HG02642 (cell line): ENCODE results near the gene IFITM5.

Experiments used
- ATAC-seq: cut with Tn5 transposase; IDR thresholded peaks from one replicate; pipeline ENCODE4 v1.9.1; 2021; ENCODE audit warnings: mild to moderate bottlenecking; ENCODE audit not compliant: unreplicated experiment, poor library complexity

IFITM5 gene

DNA sequence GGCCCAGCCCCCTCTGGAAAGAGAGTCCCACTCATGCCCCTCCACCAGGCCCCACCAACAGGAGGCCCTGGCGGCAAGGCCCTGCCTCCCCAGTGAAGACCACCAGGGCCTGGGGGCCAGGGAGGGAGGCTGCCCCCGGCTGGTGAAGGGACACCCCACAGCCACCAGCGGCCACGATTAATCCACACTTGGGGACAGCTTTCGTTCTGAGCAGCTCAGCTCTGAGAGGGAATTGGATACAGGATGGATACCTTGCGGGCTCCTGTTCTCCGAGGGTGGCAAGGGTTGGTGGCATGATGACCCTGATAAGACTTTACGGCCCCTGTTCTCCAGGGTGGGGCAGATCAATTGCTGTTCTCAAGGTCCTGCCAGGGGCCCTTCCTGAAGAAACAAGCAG, 28.0 kb downstream of the IFITM5 start:
- no peak for ATAC-seq

DNA sequence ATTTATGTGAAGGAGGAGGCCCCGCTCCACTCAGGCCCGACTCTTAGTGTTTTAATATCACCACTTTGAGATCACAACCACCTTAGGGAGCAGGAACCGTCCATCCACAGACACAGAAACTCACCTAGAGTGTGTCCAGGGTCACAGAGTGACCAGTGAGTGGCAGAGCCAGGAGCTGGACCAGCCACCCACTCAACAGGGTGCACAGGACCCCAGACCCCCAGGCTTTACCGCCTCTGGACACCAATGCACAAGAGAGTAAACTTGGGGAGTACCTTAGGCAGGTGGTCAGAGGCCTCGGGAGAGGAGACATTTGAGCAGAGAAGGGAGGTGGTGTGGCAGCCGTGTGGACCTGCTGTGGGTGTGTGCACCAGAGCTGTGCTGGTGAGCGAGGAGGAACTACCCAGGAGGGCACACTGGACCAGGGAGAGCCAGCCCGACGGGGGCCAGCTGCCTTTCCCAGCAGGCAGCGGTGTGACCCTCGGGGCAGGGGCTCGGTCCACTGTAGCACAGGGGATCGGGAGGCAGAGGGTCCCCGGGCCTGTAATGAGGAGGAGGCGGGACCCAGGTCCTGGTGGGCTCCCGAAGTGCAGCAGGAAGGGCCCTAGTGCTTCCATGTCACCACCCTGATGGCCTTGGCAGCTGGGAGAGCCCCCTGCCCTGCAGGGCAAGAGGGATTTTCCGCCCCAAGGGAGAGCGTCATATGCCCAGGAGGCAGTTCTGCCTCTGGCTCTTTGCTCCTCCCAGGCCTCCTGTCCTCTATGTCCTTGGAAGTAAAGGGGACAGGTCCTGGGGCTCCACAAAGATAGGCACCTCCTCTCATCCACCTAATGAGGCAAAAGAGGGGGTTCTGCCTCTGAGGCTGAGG, 28.6 kb downstream of the IFITM5 start:
- ATAC-seq, result no peak

DNA sequence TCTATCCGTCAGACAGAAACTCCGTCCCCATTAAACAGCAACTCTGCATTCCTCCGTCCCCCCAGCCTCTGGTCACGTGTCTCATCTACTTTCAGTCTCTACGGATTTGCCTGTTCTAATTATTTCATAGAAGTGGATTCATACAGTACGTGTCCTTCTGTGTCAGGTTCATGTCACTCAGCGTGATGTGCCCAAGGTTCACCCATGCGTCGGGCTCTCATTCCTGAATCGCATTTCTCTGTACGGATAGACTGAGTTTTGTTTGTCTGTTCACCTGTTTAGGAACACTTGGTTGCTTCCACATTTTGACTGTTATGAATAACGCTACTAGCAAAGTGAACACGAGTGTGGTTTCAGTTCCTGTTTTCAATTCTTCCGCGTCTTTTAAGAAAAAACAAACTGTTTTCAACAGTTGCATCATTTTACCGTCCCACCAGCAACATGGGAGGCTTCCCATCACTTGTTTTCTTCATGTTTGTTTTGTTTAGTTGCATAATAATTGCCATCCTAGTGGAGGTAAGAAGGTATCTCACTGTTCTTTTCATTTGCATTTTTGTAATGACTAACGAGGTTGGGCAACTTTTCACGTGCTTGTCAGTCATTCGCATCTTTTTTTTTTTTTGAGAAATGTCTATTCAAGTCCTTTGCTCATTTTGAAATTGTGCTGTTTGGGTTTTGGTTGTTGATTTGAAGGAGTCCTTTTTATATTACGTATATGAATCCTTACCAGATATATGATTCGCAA, 30.0 kb downstream of the IFITM5 start:
- ATAC-seq, result peak; percentile 74

DNA sequence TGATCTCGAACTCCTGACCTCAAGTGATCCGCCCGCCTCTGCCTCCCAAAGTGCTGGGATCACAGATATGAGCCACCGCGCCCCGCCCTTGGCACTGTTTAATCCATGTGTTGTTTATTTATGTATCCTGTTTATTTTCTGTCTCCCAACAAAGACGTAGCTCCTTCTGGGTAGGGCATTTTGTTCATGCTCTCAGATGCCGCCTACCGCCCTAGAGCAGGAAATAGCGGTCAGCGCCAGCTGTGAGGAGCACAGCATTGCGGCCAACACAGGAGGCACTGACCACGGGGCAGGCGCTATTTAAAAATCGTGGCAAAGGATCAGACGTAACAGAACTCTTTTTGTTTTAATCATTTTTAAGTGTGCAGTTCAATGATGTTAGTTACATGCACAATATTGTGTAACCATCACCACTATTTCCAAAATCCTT, 30.6 kb downstream of the IFITM5 start:
- peak; percentile 53 for ATAC-seq

DNA sequence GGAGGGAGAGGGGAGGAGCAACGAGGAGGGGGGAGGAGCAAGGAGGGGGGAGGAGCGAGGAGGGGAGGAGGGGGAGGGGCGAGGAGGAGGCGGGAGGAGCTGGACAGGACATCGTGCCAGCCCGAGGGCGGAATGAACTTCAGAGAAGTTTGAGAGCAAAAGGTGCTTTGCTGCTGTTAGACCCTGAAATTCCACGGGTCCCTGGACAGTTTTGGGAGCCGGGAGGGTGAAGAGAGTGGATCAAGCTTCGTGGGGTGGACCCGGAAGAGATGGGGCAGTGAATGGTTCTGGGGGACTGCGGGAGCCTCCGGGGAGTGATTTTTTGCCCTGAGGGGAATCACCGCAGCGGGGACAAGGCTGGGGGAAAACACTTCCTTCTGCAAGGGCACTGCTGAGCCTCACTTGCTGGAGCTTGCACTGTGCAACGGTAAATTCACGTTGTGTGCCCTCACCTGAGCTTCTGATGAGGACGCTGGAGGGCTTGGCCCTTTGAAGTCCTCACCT, 31.8 kb downstream of the IFITM5 start:
- ATAC-seq, result no peak

DNA sequence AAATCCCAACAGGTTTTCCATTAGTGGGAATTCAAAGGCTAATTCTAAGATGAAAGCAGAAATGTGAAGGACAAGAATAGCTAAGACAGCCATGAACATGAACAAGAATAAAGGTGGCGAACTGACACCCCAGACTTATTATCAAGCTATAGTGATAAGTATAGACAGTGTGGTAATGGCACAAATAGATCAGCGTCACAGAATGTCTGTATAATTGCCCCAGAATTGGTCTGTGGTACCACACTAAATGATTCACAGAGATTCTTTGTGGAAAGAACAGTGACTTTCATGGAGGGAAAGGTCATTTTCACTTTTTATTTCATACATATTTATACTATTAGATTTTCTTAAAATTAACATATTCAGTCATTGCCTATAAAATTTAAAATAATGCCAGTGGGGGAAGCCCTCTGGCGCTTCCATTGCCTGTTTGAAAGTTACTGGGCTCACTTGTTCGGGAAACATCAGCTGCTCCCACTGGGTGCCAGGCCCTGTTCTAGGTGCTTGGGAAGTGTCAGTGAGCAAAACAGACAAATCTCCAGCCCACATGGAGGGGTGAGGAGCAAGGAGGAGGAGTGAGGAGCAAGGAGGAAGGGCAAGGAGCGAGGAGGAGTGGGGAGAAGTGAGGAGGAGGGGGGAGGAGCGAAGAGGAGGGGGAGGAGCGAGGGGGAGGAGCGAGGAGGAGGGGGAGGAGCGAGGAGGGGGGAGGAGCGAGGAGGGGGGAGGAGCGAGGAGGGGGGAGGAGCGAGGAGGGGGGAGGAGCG, 32.5 kb downstream of the IFITM5 start:
- ATAC-seq, result no peak

DNA sequence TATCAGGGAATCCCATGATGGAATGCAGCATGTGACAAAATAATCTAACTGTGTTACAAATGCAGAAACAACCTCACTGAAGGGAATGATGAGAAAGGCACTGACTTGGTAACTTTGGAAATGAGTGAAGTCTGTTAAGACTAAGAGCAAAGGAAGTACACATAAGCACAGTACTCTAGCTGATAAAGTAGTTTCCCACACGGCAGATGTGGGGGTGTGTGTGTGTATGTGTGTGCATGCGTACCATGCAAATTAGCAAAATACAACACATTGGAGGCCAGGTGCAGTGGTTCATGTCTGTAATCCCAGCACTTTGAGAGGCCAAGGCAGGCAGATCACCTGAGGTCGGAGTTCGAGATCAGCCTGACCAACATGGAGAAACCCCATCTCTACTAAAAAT, 37.7 kb downstream of the IFITM5 start:
- no peak for ATAC-seq

DNA sequence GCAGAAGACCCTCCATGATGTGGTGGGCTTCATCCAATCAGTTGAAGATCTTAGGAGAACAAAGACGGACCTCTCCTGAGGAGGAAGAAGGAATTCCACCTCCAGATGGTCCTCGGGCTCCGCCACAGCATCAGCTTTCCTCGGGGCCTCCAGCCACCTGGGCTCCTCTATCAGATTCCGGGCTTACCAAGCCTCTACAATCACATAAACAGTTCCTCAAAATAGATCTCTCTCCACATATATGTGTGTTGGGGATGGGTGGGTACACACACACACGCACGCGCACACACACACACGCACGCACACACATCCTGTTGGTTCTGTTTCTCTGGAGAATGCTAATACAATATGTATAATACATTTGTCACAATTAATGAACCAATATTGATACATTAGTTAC, 39.9 kb downstream of the IFITM5 start:
- no peak for ATAC-seq

DNA sequence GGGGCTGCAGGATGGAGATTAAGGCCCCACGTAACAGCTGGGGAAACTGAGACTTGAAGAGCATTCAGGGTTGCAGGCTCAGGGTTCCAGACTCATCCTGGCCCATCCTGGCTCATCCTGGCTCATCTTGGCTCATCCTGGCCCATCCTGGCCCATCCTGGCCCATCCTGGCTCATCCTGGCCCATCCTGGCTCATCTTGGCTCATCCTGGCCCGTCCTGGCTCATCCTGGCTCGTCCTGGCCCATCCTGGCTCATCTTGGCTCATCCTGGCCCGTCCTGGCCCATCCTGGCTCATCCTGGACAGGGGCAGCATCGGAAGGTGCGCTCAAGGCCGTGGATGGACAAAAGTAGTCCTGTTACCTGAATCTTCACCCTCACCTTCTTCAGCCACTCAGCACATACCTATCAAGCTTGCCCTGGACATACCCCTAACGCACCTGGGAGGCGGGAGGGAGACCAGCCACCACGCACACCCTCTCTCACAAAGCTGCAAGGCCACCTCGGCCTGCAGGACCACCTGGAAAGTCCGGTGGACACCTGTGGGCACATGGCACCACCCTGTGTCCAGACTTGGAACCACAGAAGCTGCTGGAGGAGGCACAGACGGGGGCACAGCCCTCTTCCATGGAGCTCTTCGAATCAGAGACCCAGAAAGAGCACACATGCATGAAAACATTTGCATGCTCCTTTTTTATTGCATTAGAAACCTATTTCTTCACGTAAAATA, 41.4 kb downstream of the IFITM5 start:
- ATAC-seq, result no peak

DNA sequence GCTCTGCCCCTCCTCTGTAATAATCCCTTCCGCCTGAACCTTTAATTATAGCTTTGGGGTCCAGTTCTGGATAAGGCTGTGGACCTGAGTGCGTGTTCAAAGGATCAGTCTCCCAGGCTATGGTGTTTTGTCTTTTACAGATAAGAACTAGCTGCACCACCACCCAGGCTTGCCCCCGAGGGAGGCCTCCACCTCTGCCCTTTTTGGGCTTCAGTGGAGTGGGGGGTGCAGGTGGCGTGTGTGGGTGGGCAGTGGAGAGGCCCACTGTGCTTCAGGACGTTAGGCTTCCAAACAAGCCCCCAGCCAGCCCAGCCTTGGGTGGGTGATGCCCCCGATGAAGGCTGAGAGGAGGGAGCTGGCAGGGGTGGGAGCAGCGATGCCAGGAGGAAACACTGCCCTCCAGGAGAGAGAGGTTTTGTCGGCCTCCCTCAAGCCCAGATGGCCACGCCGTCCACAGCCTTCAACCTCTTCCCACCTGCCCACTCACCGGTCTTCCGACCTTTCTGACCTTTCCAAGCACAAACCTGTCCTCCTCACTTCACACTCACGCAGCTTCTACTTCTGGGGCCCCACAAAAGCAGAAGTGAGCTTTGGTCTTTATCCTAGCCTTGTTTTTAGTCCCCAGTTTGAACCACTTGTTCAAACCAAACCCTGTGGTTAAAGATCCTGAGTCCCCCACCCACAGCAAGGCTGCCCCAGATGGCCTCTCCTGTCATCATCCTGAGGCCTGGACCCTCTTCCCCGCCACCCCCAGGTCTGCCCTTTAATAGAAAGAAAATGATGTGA, 42.2 kb downstream of the IFITM5 start:
- no peak for ATAC-seq

DNA sequence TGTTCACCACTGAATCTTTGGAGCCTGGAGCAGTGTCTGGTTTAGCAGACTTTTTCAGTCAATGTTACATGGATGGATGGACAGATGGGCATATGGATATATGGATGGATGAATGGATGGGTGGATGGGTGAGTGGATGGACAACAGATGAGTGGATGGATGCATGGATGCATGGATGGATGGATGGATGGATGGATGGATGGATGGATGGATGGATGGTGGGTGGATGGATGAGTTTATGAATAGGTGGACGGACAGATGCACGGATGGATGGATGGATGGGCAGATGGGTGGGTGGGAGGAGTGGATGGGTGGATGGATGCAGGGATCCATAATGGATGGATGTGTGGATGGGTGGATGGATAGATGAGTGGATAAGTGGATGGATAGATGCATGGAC, 43.5 kb downstream of the IFITM5 start:
- no peak for ATAC-seq

DNA sequence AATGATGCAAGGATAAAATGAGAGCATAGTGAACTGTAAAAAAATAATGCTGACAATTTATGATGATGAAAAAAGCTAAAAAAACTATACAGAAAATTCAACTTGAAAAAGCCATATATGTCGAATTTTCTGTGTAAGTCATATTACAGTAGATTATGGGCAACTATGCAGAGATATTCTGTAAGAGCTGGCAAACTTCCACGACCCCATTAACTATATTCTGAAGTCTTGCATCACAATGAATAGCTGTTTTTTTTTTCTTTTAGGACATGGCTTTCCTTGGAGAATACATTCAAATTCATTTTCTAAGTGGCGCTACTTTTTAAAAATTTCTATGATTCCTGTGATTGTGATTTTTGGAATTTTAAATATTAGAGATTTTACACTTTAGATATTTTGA, 44.1 kb downstream of the IFITM5 start:
- ATAC-seq, result no peak

DNA sequence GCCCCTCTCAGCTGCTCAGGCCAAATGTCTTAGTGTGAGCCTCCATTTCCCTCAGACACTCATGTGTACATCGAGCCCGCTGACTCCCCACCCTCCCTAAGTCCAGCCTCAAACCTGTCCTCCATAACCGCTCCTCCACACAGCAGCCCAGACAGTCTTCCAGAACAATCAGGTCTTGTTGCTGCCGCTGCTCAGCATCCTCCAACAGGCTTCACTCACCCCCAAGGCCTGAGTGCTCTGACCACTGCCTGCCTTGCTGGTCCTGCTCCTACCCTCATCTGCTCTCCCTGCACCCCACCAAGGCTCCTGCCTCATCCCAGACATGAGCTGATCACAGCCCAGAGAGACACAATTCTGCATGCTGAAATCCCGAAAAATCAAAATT, 45.4 kb downstream of the IFITM5 start:
- no peak for ATAC-seq

DNA sequence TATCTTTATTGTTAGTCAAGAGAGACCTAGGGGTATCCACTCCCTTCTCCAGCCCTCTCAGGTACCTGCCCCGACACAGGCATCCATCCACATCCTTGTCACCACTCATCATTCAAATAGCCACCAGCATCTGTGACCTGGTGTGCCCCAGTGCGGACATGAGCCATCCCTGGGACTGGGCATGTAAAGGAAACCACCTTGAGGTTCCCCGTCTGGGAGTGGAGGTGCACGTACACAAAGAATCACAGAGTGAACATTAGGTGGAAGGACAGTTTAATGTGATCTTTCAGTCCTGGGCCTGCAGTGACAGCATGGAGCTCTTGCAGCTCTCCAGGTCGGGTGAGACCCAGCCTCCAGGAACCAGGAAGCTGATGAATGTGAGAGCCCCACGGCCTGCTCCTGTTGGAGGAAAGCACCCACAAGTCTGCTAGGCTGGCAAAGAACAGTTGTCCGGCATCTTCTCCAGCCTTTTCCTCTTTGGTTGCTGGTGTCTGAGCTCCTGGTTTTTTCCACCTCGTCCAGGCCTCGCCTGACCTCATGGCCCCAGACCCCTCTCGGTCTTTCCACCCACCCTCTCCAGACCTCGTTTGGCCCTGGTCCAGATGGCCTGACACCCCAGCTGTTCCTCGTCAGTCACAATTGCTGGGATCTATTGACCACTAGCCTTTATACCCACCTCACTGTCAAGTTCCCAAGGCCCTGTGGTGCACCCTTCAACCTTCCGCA, 46.0 kb downstream of the IFITM5 start:
- no peak for ATAC-seq

DNA sequence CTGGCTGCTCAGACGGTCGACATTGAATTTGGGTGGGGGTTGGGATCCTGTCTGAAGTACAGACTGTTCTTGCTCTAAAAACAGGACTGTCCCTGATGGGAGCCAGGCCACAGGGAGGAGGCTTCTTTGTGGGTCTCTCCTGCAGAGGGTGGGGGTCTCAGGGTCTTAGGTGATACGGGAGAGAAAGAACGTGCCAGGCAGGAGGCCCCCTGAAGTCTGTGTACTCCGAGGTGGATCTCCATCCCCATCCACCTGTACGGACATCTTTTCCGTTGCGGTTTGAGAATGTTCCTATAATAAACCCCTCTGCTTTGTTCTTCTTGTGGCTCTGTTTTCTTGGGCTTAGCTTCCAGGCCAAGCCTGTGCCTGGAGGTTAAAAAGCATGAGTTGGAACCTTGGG, 46.7 kb downstream of the IFITM5 start:
- no peak for ATAC-seq

DNA sequence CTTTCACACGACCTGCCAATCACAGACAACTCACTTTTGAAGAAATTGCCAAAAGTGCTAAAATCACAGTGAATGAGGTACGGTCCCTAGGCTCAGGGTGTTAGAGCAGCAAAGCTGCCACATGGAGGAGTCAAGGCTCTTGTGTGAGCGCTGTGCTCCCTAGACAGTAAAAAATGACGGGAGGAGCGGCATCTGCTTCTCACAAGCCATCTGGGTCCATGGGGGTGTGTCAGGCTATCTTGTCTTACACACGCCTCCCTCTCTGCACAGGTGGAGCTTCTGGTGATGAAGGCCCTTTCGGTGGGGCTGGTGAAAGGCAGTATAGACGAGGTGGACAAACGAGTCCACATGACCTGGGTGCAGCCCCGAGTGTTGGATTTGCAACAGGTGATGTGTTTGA, 47.8 kb downstream of the IFITM5 start:
- ATAC-seq, result no peak

DNA sequence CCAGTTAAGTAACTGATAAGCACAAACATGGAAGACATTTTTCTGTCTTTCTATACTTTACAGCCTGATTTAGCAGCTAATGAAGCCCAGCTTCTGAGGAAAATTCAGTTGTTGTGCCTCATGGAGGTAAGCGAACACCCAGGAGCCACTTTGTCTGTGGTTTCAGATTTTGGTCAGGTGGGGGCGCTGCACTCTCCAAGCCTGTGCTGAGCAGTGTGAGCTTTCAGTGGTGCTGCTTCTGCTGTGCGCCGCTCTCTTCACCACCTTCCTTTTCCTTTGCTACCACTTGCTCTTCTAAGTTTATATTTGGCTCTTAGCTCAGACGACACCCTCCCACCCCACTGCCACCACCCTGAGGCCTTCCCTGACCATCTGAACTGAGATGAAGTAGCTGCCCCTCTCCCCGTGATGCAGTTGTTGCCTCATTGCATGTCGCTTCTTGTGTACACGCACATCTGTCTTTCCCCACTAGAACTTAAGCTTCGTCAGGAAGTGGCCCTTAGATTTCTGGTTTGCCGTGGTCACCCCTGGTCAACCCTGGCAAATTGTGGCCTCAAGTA, 48.5 kb downstream of the IFITM5 start:
- no peak for ATAC-seq

DNA sequence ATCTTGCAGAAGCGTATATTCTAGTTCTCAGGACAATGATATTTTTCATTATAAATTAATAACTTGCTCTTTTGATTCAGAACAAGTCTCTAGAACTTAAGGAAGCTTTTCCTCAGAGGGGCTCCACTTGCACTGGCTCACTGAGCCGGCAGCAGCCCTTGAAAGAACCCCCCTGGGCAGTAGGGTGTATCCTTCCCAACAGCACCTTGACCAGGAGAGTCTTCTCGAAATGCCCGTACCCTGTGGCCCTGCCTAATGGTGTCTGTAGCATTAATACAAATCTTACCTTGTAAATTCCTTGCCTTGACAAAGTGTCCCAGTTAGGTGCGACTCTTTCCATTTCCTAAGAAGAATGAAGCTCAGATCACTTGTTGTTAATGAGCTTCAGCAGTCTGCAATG, 49.1 kb downstream of the IFITM5 start:
- no peak for ATAC-seq
